Cortex of kidney (tissue), 1 donor: ENCODE data around the gene GLG1.

Experiments used
- DNase-seq: peaks from one replicate; lab custom pipeline; 2025; lab: John Stamatoyannopoulos, UW

Gene GLG1

GRCh38 chr16:74608944-74609343, 2.0 kb upstream of the GLG1 start:
- DNase-seq = no peak

- DNase-seq = no peak
Observed at GRCh38 chr16:74608381-74608780, 1.5 kb upstream of the GLG1 start.

GRCh38 chr16:74607962-74608356, 1.0 kb upstream of the GLG1 start:
- DNase-seq = no peak

GRCh38 chr16:74607310-74607961, 522 bp upstream of the GLG1 start:
- no peak for DNase-seq

GRCh38 chr16:74605746-74606520, 981 bp downstream of the GLG1 start:
- DNase-seq = no peak

GRCh38 chr16:74605332-74605731, 1.6 kb downstream of the GLG1 start:
- DNase-seq = no peak

- DNase-seq = no peak
Observed at GRCh38 chr16:74603848-74604247, 3.1 kb downstream of the GLG1 start.

GRCh38 chr16:74601126-74601871, 5.6 kb downstream of the GLG1 start:
- no peak for DNase-seq

- no peak for DNase-seq
Observed at GRCh38 chr16:74596586-74596985, 10.3 kb downstream of the GLG1 start.

- no peak for DNase-seq
Observed at GRCh38 chr16:74592847-74593246, 14.1 kb downstream of the GLG1 start.

GRCh38 chr16:74591876-74592650, 14.9 kb downstream of the GLG1 start:
- DNase-seq = no peak

- no peak for DNase-seq
Observed at GRCh38 chr16:74586948-74587347, 20.0 kb downstream of the GLG1 start.

- DNase-seq = no peak
Observed at GRCh38 chr16:74585846-74586443, 21.0 kb downstream of the GLG1 start.

GRCh38 chr16:74583926-74584666, 22.8 kb downstream of the GLG1 start:
- no peak for DNase-seq

- no peak for DNase-seq
Observed at GRCh38 chr16:74582970-74583369, 23.9 kb downstream of the GLG1 start.

GRCh38 chr16:74580833-74581232, 26.1 kb downstream of the GLG1 start:
- no peak for DNase-seq

GRCh38 chr16:74578838-74579237, 28.1 kb downstream of the GLG1 start:
- no peak for DNase-seq

GRCh38 chr16:74578433-74578832, 28.5 kb downstream of the GLG1 start:
- no peak for DNase-seq

GRCh38 chr16:74577882-74578366, 29.0 kb downstream of the GLG1 start:
- DNase-seq = no peak

GRCh38 chr16:74575807-74576643, 30.9 kb downstream of the GLG1 start:
- no peak for DNase-seq
